Measurements from ENCODE around the gene CD40LG.

The CD40LG gene

DNA sequence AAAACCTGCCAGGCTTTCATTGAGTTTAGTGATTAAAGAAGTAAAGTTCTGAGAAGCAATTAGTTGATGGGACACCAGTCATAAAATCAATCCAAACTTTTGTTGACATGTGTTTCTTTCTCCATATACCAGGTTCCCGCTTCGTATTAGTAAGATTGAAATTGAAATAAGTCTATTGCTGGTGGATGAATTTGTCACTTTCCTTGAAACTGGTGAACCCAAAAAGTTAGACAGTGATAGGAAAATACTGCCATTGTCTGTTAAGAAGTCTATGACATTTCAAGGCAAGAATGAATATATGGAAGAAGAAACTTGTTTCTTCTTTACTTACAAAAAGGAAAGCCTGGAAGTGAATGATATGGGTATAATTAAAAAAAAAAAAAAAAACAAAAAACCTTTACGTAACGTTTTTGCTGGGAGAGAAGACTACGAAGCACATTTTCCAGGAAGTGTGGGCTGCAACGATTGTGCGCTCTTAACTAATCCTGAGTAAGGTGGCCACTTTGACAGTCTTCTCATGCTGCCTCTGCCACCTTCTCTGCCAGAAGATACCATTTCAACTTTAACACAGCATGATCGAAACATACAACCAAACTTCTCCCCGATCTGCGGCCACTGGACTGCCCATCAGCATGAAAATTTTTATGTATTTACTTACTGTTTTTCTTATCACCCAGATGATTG lies at the start of gene CD40LG:
Gene CD40LG (plus strand): TSS at position 482 of the 684 bp plus-strand sequence. CDS start 91 bp downstream, at position 573.
- DNase-seq (ENCODE audit: low read depth, low spot score) = no peak

DNA sequence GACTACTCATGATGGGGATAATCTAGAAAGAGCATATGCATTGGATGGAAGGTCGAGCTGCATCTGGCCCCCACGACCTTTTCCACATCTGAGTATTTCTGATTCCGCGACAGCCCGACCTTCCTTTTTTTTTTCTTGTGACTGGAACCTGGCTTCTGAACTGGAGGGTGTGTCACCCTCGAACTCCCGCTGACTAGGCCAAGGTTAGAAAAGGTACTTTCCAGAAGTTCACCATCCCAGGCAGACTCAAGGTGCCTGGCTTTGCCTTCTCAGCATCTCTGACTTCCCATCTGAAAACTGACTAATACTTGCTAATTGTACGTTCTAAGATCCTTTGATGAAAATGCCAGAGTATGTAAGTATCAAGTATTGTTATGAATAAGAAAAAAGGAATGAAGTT lies 49.3 kb upstream of the CD40LG start:
- DNase-seq (ENCODE audit: low read depth, low spot score) = no peak

GRCh38 chrX:136600059-136600458 lies 47.9 kb upstream of the CD40LG start:
- no peak for DNase-seq (ENCODE audit: low read depth, low spot score)

DNA sequence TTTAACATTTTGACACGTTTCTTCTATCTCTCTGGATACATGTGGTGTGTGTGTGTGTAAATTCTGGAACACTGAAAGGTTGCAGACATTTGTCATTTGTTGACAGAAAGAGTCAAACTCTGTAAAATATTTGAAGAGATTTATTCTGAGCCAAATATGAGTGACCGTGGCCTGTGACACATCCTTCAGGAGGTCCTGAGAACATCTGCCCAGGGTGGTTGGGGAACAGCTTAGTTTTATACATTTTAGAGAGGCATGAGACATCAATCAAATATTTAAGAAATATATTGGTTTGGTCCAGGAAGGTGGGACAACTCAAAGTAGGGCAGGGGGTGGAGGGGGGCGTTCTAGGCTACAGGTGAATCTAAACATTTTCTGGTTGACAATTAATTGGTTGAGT lies 40.7 kb upstream of the CD40LG start:
- no peak for DNase-seq (ENCODE audit: low read depth, low spot score)

DNA sequence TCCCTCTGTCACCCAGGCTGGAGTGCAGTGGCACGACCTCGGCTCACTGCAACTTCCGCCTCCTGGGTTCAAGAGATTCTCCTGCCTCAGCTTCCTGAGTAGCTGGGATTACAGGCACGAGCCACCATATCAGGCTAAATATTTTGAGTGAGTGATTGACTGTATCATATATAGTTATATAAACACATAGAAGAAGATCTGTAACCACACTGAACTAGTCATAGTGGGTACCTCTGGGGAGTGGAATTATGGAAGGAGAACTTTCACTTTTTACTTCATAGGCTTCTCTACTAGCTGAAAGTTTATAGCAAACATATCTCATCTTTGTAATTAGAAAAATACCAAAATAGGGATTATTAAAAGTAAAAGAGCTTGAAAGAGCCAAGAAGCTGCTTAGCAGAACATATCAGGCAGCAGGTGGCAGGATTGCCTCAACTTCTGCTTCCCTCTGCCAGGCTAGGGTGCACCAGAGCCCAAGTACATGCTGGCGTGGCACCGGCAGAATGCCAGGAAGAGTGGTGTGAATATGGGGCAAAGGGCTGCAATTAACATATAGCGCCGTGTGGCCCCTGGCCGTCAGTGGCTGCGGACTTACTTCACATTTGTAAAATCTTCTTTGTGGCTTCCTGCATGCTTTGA lies 39.5 kb upstream of the CD40LG start:
- DNase-seq (ENCODE audit: low read depth, low spot score) = no peak

DNA sequence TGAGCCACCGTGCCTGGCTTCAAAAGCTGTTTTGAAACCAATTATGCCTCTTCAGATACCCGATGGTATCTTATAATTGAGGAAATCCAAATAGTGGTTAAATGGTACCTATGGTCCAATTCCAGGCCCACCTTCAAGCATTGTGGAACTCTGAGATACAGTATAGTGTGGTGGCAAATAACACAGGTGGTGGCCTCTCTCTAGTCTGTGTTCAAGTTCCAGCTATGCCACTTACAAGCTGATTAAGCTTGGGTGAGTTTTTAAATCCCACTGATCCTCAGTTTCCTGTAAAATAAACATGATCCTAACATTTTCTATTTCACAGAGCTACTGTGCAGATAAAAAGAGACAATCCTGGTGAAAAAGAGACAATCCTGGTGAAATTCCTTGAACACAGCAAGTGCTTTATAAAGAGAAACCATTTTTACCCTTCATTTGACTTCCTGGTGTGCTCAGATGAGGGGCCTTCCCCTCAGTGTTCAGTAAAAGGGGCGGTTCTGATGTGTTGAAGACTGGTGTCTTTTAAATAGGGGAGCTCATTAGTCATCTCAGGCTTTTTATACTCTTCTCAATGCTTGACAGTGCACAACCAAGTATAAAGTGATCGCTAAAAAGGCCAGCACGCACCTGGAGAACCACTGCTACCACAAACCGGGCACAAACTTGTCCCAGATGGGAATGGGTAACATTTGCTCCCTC lies 30.8 kb upstream of the CD40LG start:
- no peak for DNase-seq (ENCODE audit: low read depth, low spot score)

- no peak for DNase-seq (ENCODE audit: low read depth, low spot score)
Measured at GRCh38 chrX:136619899-136620505, 28.0 kb upstream of the CD40LG start.

- no peak for DNase-seq (ENCODE audit: low read depth, low spot score)
Measured at GRCh38 chrX:136620780-136621179, 27.2 kb upstream of the CD40LG start.

- DNase-seq (ENCODE audit: low read depth, low spot score) = no peak
Measured at GRCh38 chrX:136622568-136622967, 25.4 kb upstream of the CD40LG start.

- no peak for DNase-seq (ENCODE audit: low read depth, low spot score)
Measured at GRCh38 chrX:136623396-136623795, 24.6 kb upstream of the CD40LG start.

- no peak for DNase-seq (ENCODE audit: low read depth, low spot score)
Measured at GRCh38 chrX:136625246-136625645, 22.7 kb upstream of the CD40LG start.

- DNase-seq (ENCODE audit: low read depth, low spot score) = no peak
Measured at GRCh38 chrX:136626237-136626636, 21.7 kb upstream of the CD40LG start.

DNA sequence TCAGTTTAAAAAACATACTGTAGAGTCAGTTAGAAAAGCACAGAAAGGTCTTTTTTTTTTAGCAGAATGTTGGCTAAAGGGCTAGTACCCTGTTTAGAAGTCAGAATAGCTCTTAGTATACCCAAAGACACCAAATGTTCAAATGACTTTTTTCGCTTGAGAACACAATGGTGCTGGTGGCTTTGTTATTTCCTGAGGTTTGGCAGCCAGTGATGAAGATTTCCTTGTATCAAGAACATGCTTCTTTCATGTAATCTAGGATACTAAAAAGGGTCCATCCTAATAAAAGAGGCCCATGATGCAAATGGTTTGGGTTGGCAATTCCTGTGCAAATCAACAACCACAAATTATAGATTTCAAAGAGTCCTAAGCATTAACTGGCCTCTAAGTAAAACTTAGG lies 21.1 kb upstream of the CD40LG start:
- no peak for DNase-seq (ENCODE audit: low read depth, low spot score)

DNA sequence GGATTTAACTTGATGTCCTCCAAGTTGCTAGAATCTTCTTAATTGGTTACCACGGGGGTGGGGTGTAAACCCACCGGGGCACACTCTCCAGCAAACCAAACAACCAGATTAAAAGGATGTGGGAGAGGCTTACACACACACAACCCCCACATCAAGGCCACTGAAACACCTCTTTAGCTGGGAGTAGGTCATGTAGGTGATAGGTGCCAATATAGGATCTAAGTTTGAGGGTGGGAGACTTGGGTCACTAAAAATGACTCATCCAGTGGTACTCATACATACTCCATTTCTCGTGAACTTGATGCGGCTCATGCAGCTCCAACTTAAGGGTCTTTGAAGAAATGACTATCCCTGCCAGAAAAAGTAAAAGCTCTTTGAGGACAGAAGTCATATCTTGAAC lies 20.5 kb upstream of the CD40LG start:
- DNase-seq (ENCODE audit: low read depth, low spot score) = no peak

- no peak for DNase-seq (ENCODE audit: low read depth, low spot score)
Measured at GRCh38 chrX:136629084-136629750, 18.7 kb upstream of the CD40LG start.

- no peak for DNase-seq (ENCODE audit: low read depth, low spot score)
Measured at GRCh38 chrX:136630881-136631280, 17.1 kb upstream of the CD40LG start.

DNA sequence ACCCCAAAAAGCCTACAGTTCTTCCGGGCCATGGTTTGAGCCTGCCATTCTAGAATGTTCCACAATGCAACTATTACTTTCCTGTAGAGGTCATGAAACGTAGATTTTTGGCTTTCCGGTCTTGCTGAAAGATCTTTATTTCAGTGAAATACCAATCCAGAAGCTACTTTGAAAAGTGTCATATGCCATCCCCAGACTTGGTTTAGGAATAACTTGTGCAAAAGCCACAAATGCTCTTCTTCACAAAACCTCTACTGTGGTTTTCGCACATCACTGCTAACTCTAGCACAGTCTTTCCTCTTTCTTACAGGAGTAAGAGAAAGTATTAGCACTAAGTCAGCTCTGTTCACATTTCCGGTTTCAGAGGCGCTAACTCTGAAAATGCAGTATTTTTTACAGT lies 12.7 kb upstream of the CD40LG start:
- no peak for DNase-seq (ENCODE audit: low read depth, low spot score)

DNA sequence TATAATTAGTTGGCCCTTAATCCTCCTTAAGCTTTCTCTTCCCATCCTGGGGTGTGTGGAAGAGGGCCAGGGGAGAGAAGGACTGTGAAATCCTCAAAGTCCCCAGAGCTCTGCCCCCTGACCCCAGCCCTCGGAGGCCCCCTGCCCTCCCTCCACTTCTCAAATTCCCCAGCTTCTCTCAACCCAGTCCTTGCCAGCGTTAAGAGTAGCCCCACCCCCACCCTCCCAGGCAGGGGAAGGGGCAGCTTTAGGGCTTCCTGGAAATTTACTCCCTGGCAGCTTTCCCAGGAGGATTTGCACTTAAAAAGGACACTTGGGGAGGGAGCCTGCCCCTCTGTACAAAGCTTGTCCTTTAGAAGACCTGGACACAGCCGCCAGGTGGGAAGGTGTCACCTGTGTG lies 11.8 kb upstream of the CD40LG start:
- DNase-seq (ENCODE audit: low read depth, low spot score) = no peak

DNA sequence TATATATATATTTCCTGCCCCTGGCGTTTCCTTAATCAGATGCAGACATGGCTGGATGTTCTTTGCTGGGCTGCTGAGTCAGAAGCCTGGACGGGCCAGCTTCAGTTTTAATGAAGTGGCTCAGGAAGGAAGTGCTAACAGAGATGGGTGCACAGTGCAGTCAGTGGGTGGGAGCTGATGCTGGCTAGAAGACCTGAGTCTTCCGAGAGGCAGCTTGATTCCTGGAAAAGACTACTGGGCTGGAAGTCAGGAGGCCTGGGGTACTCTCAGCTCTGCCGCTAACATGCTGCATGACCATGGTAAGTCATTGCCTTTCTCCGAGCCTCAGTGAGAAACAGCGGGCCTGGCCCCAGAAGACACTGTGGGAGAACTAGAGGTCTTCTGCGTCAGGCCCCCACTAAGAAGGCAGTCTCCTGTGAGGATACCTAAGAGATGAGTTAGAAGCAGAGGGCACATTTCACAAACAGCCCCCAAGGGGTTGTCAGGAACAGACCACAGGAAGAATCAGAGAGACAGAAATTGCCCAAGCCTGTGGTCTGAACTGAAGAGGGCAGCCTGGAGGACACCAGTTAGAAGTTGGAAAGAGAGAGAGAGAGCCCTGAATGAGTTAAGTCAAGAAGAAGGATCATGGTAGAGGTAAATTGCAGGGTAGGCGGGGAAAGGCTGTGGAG lies 8.3 kb upstream of the CD40LG start:
- no peak for DNase-seq (ENCODE audit: low read depth, low spot score)

GRCh38 chrX:136643243-136643642 lies 4.7 kb upstream of the CD40LG start:
- DNase-seq (ENCODE audit: low read depth, low spot score) = no peak

DNA sequence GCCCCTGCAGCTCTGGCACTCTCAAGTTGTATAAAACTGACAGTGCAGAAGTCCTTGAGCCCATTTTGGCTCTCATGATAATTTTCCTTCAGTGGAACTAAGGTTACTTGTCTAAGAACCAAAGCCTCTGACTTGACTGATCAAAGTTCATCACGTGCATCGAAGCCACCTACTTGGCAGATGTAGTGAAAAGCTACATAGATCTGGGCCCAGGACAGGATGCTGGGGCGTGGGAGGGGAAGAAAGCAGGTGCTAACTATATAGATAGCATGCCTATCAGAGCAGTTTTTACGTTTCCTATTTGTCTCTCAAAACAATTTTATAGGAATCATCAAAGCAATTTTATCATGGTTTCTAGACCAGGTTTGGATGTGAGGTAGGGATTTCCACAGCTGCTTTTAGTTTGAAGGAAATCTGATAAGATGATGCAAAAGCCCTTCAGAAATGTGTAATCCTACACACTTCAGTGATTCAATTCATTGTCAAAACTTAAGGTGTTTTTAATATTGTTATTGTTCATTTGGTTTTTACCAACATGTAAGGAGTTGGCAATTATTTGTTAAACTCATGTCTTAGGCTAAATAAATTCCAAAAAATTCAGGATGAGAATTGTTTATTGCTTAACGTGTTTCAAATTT lies 1.2 kb upstream of the CD40LG start:
- peak; percentile 3 for DNase-seq (ENCODE audit: low read depth, low spot score)

Data from activated naive CD8-positive, alpha-beta T cell treated with anti-CD3 and anti-CD28 coated beads, Interleukin-2, amount 50 U/mL, for 16 hours (primary cell).